Measurements from ENCODE around the gene SYNGR3. TPM values are rescaled to one million over a fixed set of nuclear protein-coding genes. Genes with fewer than 3 reads are reported as not detected.

SYNGR3 gene
- polyA plus RNA-seq, 1 experiment: 1.8 TPM

GRCh38 chr16:2042171-2042985, 52.6 kb downstream of the SYNGR3 start:
- DNase-seq (ENCODE audit: low read depth, low spot score): no peak
- Histone ChIP-seq H3K9me3 (ENCODE audit: control insufficient read depth, insufficient read depth, low read length) (no peaks in the 10 kb centered on the region; the same call in 1 of the 2 replicates), H3K27me3 (ENCODE audit: control insufficient read depth, insufficient read depth, low read length) (no peaks in the 10 kb centered on the region), H3K4me3 (ENCODE audit: low read depth, low read length) (no peak overlapping the region), H3K27ac (ENCODE audit: low read depth, low read length) (no peak overlapping the region)
- CTCF ChIA-PET: no interaction called here
- TF ChIP-seq CTCF (IDR thresholded peaks at IDR 0.05; ENCODE audit: low read depth, low read length): no peak
- POLR2A ChIA-PET: no interaction called here

GRCh38 chr16:2042986-2043666, 53.4 kb downstream of the SYNGR3 start:
- Histone ChIP-seq H3K4me3 (ENCODE audit: low read depth, low read length) (no peak overlapping the region), H3K27me3 (ENCODE audit: control insufficient read depth, insufficient read depth, low read length) (no peaks in the 10 kb centered on the region), H3K9me3 (ENCODE audit: control insufficient read depth, insufficient read depth, low read length) (no peaks in the 10 kb centered on the region; the same call in 1 of the 2 replicates), H3K27ac (ENCODE audit: low read depth, low read length) (no peak overlapping the region)
- CTCF ChIA-PET: no interaction called here
- DNase-seq (ENCODE audit: low read depth, low spot score): no peak
- POLR2A ChIA-PET: no interaction called here
- TF ChIP-seq CTCF (IDR thresholded peaks at IDR 0.05; ENCODE audit: low read depth, low read length): no peak

Small RNAs within 50 kb of the gene (small RNA-seq; reads per million reads assigned to genes)
- gene AC005363.2 (ENCODE audit: insufficient read length, low read depth) (not detected), gene RN7SL219P (ENCODE audit: insufficient read length, low read depth) (not detected), gene SNORA10 (ENCODE audit: insufficient read length, low read depth) (not detected), gene SNORA64 (ENCODE audit: insufficient read length, low read depth) (not detected)

Other genes with a start within 250 kb of the SYNGR3 start
- 15.6 and 25.5 TPM in 2 replicates for gene NME3, start 218.4 kb upstream of the SYNGR3 start, polyA plus RNA-seq (2011; rRNA removed)
- 2.4 and 3.1 TPM in 2 replicates for gene EME2, start 217.2 kb upstream of the SYNGR3 start, polyA plus RNA-seq (2011; rRNA removed)
- 55.8 and 62.2 TPM in 2 replicates for gene MRPS34, start 216.8 kb upstream of the SYNGR3 start, polyA plus RNA-seq (2011; rRNA removed)
- gene SPSB3, start 207.4 kb upstream of the SYNGR3 start, polyA plus RNA-seq (2011; rRNA removed): 11.0 and 13.3 TPM in 2 replicates
- gene NUBP2, start 207.0 kb upstream of the SYNGR3 start, polyA plus RNA-seq (2011; rRNA removed): 20.0 and 29.2 TPM in 2 replicates
- gene IGFALS, start 196.3 kb upstream of the SYNGR3 start, polyA plus RNA-seq (2011; rRNA removed): not detected in 2 replicates
- gene HAGH, start 163.1 kb upstream of the SYNGR3 start, polyA plus RNA-seq (2011; rRNA removed): 11.8 and 16.2 TPM in 2 replicates
- gene FAHD1, start 162.8 kb upstream of the SYNGR3 start, polyA plus RNA-seq (2011; rRNA removed): 35.2 and 45.4 TPM in 2 replicates
- 0.04 TPM in 1 of 2 replicates, not detected in the other for gene MEIOB, start 117.8 kb upstream of the SYNGR3 start, polyA plus RNA-seq (2011; rRNA removed)
- not detected in 2 replicates for gene HS3ST6, start 71.6 kb upstream of the SYNGR3 start, polyA plus RNA-seq (2011; rRNA removed)
- gene MSRB1, start 46.8 kb upstream of the SYNGR3 start, polyA plus RNA-seq (2011; rRNA removed): 23.1 and 32.6 TPM in 2 replicates
- gene RPL3L, start 35.3 kb upstream of the SYNGR3 start, polyA plus RNA-seq (2011; rRNA removed): not detected in 2 replicates
- gene NDUFB10, start 30.4 kb upstream of the SYNGR3 start, polyA plus RNA-seq (2011; rRNA removed): 126 and 163 TPM in 2 replicates
- gene RPS2, start 25.1 kb upstream of the SYNGR3 start, polyA plus RNA-seq (2011; rRNA removed): 2,494 and 4,570 TPM in 2 replicates
- gene RNF151, start 23.1 kb upstream of the SYNGR3 start, polyA plus RNA-seq (2011; rRNA removed): not detected in 2 replicates
- gene TBL3, start 17.9 kb upstream of the SYNGR3 start, polyA plus RNA-seq (2011; rRNA removed): 13.7 and 24.8 TPM in 2 replicates
- not detected in 2 replicates for gene NOXO1, start 8.5 kb upstream of the SYNGR3 start, polyA plus RNA-seq (2011; rRNA removed)
- gene GFER, start 5.8 kb upstream of the SYNGR3 start, polyA plus RNA-seq (2011; rRNA removed): 15.8 and 19.5 TPM in 2 replicates
- gene ZNF598, start 19.9 kb downstream of the SYNGR3 start, polyA plus RNA-seq (2011; rRNA removed): 8.2 and 10.7 TPM in 2 replicates
- 0.66 and 0.94 TPM in 2 replicates for gene NPW, start 29.8 kb downstream of the SYNGR3 start, polyA plus RNA-seq (2011; rRNA removed)
- gene NHERF2, start 36.9 kb downstream of the SYNGR3 start, polyA plus RNA-seq (2011; rRNA removed): 16.7 and 23.5 TPM in 2 replicates
- 10.7 and 14.5 TPM in 2 replicates for gene NTHL1, start 57.9 kb downstream of the SYNGR3 start, polyA plus RNA-seq (2011; rRNA removed)
- 35.9 and 42.2 TPM in 2 replicates for gene TSC2, start 58.0 kb downstream of the SYNGR3 start, polyA plus RNA-seq (2011; rRNA removed)
- 16.1 and 21.7 TPM in 2 replicates for gene PKD1, start 145.9 kb downstream of the SYNGR3 start, polyA plus RNA-seq (2011; rRNA removed)
- 3.6 and 5.2 TPM in 2 replicates for gene RAB26, start 158.7 kb downstream of the SYNGR3 start, polyA plus RNA-seq (2011; rRNA removed)
- 35.2 and 49.3 TPM in 2 replicates for gene TRAF7, start 165.8 kb downstream of the SYNGR3 start, polyA plus RNA-seq (2011; rRNA removed)
- 0.01 and 0.02 TPM in 2 replicates for gene CASKIN1, start 206.6 kb downstream of the SYNGR3 start, polyA plus RNA-seq (2011; rRNA removed)
- 41.1 and 55.1 TPM in 2 replicates for gene MLST8, start 215.5 kb downstream of the SYNGR3 start, polyA plus RNA-seq (2011; rRNA removed)
- gene BRICD5, start 220.9 kb downstream of the SYNGR3 start, polyA plus RNA-seq (2011; rRNA removed): 0.26 and 0.37 TPM in 2 replicates
- gene PGP, start 224.9 kb downstream of the SYNGR3 start, polyA plus RNA-seq (2011; rRNA removed): 3.6 and 4.8 TPM in 2 replicates
- 8.5 and 11.2 TPM in 2 replicates for gene E4F1, start 233.6 kb downstream of the SYNGR3 start, polyA plus RNA-seq (2011; rRNA removed)
- 0.14 and 0.19 TPM in 2 replicates for gene DNASE1L2, start 246.5 kb downstream of the SYNGR3 start, polyA plus RNA-seq (2011; rRNA removed)